GM03348 (cell line): ENCODE results near the gene OXGR1.
A peak's percentile ranks its signal among the peaks of the same experiment; 100 is the strongest.
"Not testable (repeated sequence)": the region's sequence is repeated elsewhere in the genome, so short reads cannot be mapped to it uniquely, and the experiment has no call there.

Experiments used
- DNase-seq: peaks from one replicate; pipeline ENCODE4 v3.0.0; 2012; ENCODE audit warnings: low spot score

OXGR1 gene

GRCh38 chr13:97005625-97006262 lies 11.5 kb upstream of the OXGR1 start:
- peak; percentile 28 for DNase-seq

GRCh38 chr13:97004886-97005285 lies 10.6 kb upstream of the OXGR1 start:
- DNase-seq = no peak

- no peak for DNase-seq
These were observed 10.0 kb upstream of the OXGR1 start for GRCh38 chr13:97004096-97004876.

- DNase-seq = no peak
These were observed 8.8 kb upstream of the OXGR1 start for GRCh38 chr13:97003071-97003470.

GRCh38 chr13:97002581-97002980 lies 8.3 kb upstream of the OXGR1 start:
- no peak for DNase-seq

GRCh38 chr13:97001636-97002035 lies 7.4 kb upstream of the OXGR1 start:
- DNase-seq = no peak

GRCh38 chr13:97000295-97000925 lies 6.1 kb upstream of the OXGR1 start:
- DNase-seq = peak; percentile 54

GRCh38 chr13:96999091-96999490 lies 4.8 kb upstream of the OXGR1 start:
- no peak for DNase-seq

GRCh38 chr13:96998051-96998450 lies 3.8 kb upstream of the OXGR1 start:
- DNase-seq = no peak

- DNase-seq = no peak
These were observed 2.6 kb upstream of the OXGR1 start for GRCh38 chr13:96996886-96997285.

- no peak for DNase-seq
These were observed 1.8 kb upstream of the OXGR1 start for GRCh38 chr13:96996107-96996506.

- DNase-seq = no peak
These were observed 575 bp upstream of the OXGR1 start for GRCh38 chr13:96994858-96995243.

- no peak for DNase-seq
These were observed 651 bp downstream of the OXGR1 start for GRCh38 chr13:96993634-96994016.

- DNase-seq = no peak
These were observed 1.6 kb downstream of the OXGR1 start for GRCh38 chr13:96992633-96993032.

GRCh38 chr13:96991072-96991471 lies 3.2 kb downstream of the OXGR1 start:
- no peak for DNase-seq

- DNase-seq = no peak
These were observed 5.8 kb downstream of the OXGR1 start for GRCh38 chr13:96988441-96988840.

GRCh38 chr13:96984051-96984508 lies 10.2 kb downstream of the OXGR1 start:
- no peak for DNase-seq

- no peak for DNase-seq
These were observed 11.6 kb downstream of the OXGR1 start for GRCh38 chr13:96982672-96983071.

- not testable (repeated sequence) for DNase-seq
These were observed 14.4 kb downstream of the OXGR1 start for GRCh38 chr13:96979861-96980260.

GRCh38 chr13:96968027-96968426 lies 26.2 kb downstream of the OXGR1 start:
- no peak for DNase-seq

- DNase-seq = no peak
These were observed 27.0 kb downstream of the OXGR1 start for GRCh38 chr13:96967248-96967745.

GRCh38 chr13:96966415-96967102 lies 27.7 kb downstream of the OXGR1 start:
- DNase-seq = no peak
